Transverse colon (tissue), 4 donors: ENCODE results near the gene RFXAP. TPM values are rescaled to one million over a fixed set of nuclear protein-coding genes. Genes with fewer than 3 reads are reported as not detected.
A peak's percentile ranks its signal among the peaks of the same experiment; 100 is the strongest.

ENCODE experiments used
- DNase-seq: peaks from one replicate; pipeline ENCODE4 v3.0.0-alpha.2; 2019
- H3K27ac ChIP-seq, 4 donors: fragments of 200-600 bp; sonication (generic); 2 replicates each; pipeline ENCODE4 v1.5.1; 2016 to 2018; ENCODE audit warnings: inconsistent platforms in 4 of 4
- H3K27me3 ChIP-seq: fragments of 200-600 bp; sonication (generic); 2 replicates; pipeline ENCODE4 v1.5.1; 2017; ENCODE audit warnings: inconsistent platforms
- H3K36me3 ChIP-seq, 4 donors: fragments of 200-600 bp; sonication (generic); 2 replicates each; pipeline ENCODE4 v1.5.1; 2017 to 2019; ENCODE audit warnings: inconsistent platforms in 4 of 4
- H3K4me1 ChIP-seq, 4 donors: fragments of 200-600 bp; sonication (generic); 2 replicates each; pipeline ENCODE4 v1.5.1; 2017 to 2020; ENCODE audit warnings: inconsistent platforms in 4 of 4
- H3K4me3 ChIP-seq, 4 donors: fragments of 200-600 bp; sonication (generic); 1 replicate in 1 of 4; 2 replicates in 3 of 4; pipeline versions ENCODE4 v1.5.1 to v1.6.1; 2017 to 2019; ENCODE audit warnings: inconsistent platforms in 4 of 4
- H3K9me3 ChIP-seq, 2 donors: fragments of 200-600 bp; sonication (generic); 2 replicates each; pipeline ENCODE4 v1.5.1; 2017 to 2019; ENCODE audit warnings: inconsistent platforms in 2 of 2
- EP300 ChIP-seq: sonication (generic); formaldehyde crosslinking; IDR thresholded peaks from one replicate; pipeline ENCODE4 v1.6.1; 2017; ENCODE audit warnings: antibody characterized with exemption, low read depth
- POLR2A ChIP-seq: fragments of 450-650 bp; IDR thresholded peaks from one replicate; pipeline ENCODE4 v1.6.1; 2016; ENCODE audit warnings: antibody characterized with exemption, mild to moderate bottlenecking, moderate library complexity
- POLR2AphosphoS5 ChIP-seq, 3 donors: sonication (generic); formaldehyde crosslinking; IDR thresholded peaks; one replicate each; pipeline ENCODE4 v1.6.1; 2016; ENCODE audit warnings: antibody characterized with exemption in 3 of 3
- WGBS, 2 donors: methylation state at CpG; one replicate each; pipeline ENCODE4 v1.1.5; 2018; ENCODE audit warnings: low coverage in 1 of 2; 5-methylcytosine and 5-hydroxymethylcytosine counted together
- in situ Hi-C, 4 donors: fragments of 200-750 bp; cut with MboI; loops; one replicate each; pipeline versions ENCODE4 v1.15.0 to v1.15.1; 2017; ENCODE audit warnings: low sequenced_read_pairs in 3 of 4, low pct_ligation_motif_present in 1 of 4, low pct_unique_long_range_greater_than_20kb in 1 of 4
- intact Hi-C: fragments of 100-400 bp; cut with DNase I; formaldehyde crosslinking; loops from one replicate; pipeline ENCODE4 v1.15.1; 2023; ENCODE audit warnings: low total_unique reads
- total RNA-seq, 4 donors: library from RNA; depleted of rRNA; stranded (reverse); fragments of >200 nt; gene quantifications; one replicate each; pipeline ENCODE4 v1.1.0, GENCODE V29; 2016
- TF ChIP-seq, protein P1 (sequence below), 5 experiments: fragments of 200-600 bp in 3 of 5; fragments of 450-650 bp in 2 of 5; sonication (generic) in 3 of 5; IDR thresholded peaks; 1 replicate in 2 of 5; 2 replicates in 3 of 5; pipeline ENCODE4 v1.5.1; 2016 to 2017; ENCODE audit warnings: antibody characterized with exemption in 5 of 5, inconsistent platforms in 3 of 5, mild to moderate bottlenecking in 2 of 5, moderate library complexity in 1 of 5

RFXAP gene
- total RNA-seq, 4 donors from 2014 or later, result 0.80 to 5.9 (median 3.7) TPM

- no peak for DNase-seq
- WGBS, 2 donors, result 64 to 67% methylated on average over 3 of the region's 3 CpGs
- Histone ChIP-seq H3K4me1 (no peaks in the 10 kb centered on the region), H3K27me3 (no peaks in the 10 kb centered on the region), H3K36me3 (peaks cover 0 to 7% (median 0%) of the 10 kb centered on the region in 4 donors), H3K27ac (no peak overlapping the region), H3K9me3 (no peaks in the 10 kb centered on the region), H3K4me3 (no peak overlapping the region)
- intact Hi-C loops (no loop called here), in situ Hi-C loops (no loop called here)
- TF ChIP-seq POLR2A (no peak), POLR2AphosphoS5 (IDR thresholded peaks at IDR 0.05) (no peak)
Observed at GRCh38 chr13:36840718-36841250, 21.8 kb downstream of the RFXAP start.

GRCh38 chr13:36841391-36841790 lies 22.4 kb downstream of the RFXAP start:
- TF ChIP-seq EP300 (no peak), POLR2AphosphoS5 (IDR thresholded peaks at IDR 0.05) (no peak), POLR2A (no peak)
- TF ChIP-seq, protein P1, sequence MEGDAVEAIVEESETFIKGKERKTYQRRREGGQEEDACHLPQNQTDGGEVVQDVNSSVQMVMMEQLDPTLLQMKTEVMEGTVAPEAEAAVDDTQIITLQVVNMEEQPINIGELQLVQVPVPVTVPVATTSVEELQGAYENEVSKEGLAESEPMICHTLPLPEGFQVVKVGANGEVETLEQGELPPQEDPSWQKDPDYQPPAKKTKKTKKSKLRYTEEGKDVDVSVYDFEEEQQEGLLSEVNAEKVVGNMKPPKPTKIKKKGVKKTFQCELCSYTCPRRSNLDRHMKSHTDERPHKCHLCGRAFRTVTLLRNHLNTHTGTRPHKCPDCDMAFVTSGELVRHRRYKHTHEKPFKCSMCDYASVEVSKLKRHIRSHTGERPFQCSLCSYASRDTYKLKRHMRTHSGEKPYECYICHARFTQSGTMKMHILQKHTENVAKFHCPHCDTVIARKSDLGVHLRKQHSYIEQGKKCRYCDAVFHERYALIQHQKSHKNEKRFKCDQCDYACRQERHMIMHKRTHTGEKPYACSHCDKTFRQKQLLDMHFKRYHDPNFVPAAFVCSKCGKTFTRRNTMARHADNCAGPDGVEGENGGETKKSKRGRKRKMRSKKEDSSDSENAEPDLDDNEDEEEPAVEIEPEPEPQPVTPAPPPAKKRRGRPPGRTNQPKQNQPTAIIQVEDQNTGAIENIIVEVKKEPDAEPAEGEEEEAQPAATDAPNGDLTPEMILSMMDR (IDR thresholded peaks at IDR 0.05), result no peak
- peaks cover 0 to 7% (median 0%) of the 10 kb centered on the region in 4 donors for H3K36me3 ChIP-seq
- H3K27ac ChIP-seq, result no peak overlapping the region
- no peaks in the 10 kb centered on the region for H3K27me3 ChIP-seq
- no peak for DNase-seq
- no peaks in the 10 kb centered on the region for H3K9me3 ChIP-seq
- WGBS, 2 donors, result 50 to 80% methylated on average over 1 to 5 of the region's 5 CpGs
- no peaks in the 10 kb centered on the region for H3K4me1 ChIP-seq
- no peak overlapping the region for H3K4me3 ChIP-seq
- in situ Hi-C loops (no loop called here), intact Hi-C loops (no loop called here)

- WGBS, 2 donors, result 58 to 69% methylated on average over 5 to 9 of the region's 9 CpGs
- no peak for DNase-seq
- H3K36me3 ChIP-seq, result peaks cover 0 to 12% (median 0%) of the 10 kb centered on the region in 4 donors
- no peaks in the 10 kb centered on the region for H3K27me3 ChIP-seq
- TF ChIP-seq POLR2AphosphoS5 (IDR thresholded peaks at IDR 0.05) (no peak), EP300 (no peak), POLR2A (no peak)
- TF ChIP-seq, protein P1 (IDR thresholded peaks at IDR 0.05), result no peak
- in situ Hi-C loops, result no loop called here
- H3K4me3 ChIP-seq, result no peak overlapping the region
- intact Hi-C loops, result no loop called here
- no peaks in the 10 kb centered on the region for H3K4me1 ChIP-seq
- no peaks in the 10 kb centered on the region for H3K9me3 ChIP-seq
- no peak overlapping the region for H3K27ac ChIP-seq
Observed at GRCh38 chr13:36847606-36848005, 28.6 kb downstream of the RFXAP start.

DNA sequence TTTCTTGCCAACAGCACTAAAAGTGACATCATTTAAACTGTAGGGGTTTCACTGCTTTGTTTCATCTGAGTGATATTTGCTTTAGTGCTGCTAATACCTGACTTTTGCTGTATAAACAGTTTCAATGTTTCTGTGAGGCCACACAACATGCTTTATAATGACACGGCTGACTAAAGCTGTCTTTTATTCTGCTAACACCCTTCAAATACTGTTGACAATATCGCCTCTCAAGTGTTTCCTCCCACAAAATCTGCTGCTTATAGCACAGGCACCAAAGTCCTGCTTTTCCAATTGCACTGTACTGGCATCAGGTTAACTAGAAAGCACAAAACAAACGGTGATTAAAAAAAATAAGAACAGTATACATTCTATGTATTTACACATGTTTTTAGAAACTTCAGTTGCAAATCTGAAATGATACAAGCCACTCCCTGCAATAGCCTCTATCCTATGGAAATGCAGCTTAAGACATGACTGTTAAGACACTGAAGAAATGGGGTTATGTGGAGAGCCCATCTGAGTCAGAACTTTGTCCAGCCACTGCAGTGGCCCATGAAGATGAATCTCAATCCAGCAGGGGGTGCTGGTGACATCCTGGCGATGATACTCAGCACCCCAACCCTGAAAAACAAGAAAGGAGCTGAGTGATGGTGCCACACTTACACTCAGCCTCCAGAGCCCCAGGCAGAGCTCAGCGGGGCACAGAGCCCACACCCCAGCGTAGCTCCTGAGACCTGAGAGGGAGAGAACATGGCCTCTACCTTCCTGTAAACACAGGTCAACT lies 29.4 kb downstream of the RFXAP start:
- Histone ChIP-seq H3K27ac (no peak overlapping the region), H3K36me3 (peaks cover 0 to 12% (median 0%) of the 10 kb centered on the region in 4 donors), H3K4me3 (no peak overlapping the region), H3K27me3 (no peaks in the 10 kb centered on the region), H3K4me1 (no peaks in the 10 kb centered on the region), H3K9me3 (no peaks in the 10 kb centered on the region)
- in situ Hi-C loops, result no loop called here
- intact Hi-C loops, result no loop called here
- DNase-seq, result no peak
- 68 to 77% methylated on average over 3 to 6 of the region's 6 CpGs for WGBS, 2 donors
- TF ChIP-seq, protein P1 (IDR thresholded peaks at IDR 0.05), result peak in 1 of 5 experiments; percentile 12
- TF ChIP-seq EP300 (no peak), POLR2AphosphoS5 (IDR thresholded peaks at IDR 0.05) (no peak), POLR2A (no peak)
